Neural cell (in vitro differentiated cells): ENCODE measurements around the gene PPIE. TPM values are rescaled to one million over a fixed set of nuclear protein-coding genes. Genes with fewer than 3 reads are reported as not detected.

Source experiments
- H2AFZ ChIP-seq: fragments of 200-600, 300-800 bp; sonication (generic), shearing (Covaris generic); 2 replicates; pipeline ENCODE4 v1.6.0; 2014; ENCODE audit warnings: low read depth, mild to moderate bottlenecking, antibody characterized with exemption, low read length, moderate library complexity
- H3F3A ChIP-seq: fragments of 200-600 bp; shearing (Covaris generic); 2 replicates; pipeline ENCODE4 v1.6.1; 2016; ENCODE audit warnings: mild to moderate bottlenecking, moderate library complexity, mixed read lengths, antibody characterized with exemption, low read length; ENCODE audit not compliant: insufficient read depth, poor library complexity, severe bottlenecking
- H3K27ac ChIP-seq: fragments of 200-600, 300-800 bp; sonication (generic), shearing (Covaris generic); 2 replicates; pipeline ENCODE4 v1.5.1; 2014; ENCODE audit warnings: mild to moderate bottlenecking, low read length, moderate library complexity
- H3K27me3 ChIP-seq: fragments of 300-800, 200-600 bp; sonication (generic), shearing (Covaris generic); 2 replicates; pipeline ENCODE4 v1.6.0; 2014; ENCODE audit warnings: mild to moderate bottlenecking, low read depth, low read length, moderate library complexity; ENCODE audit not compliant: insufficient read depth
- H3K36me3 ChIP-seq: fragments of 300-800, 200-600 bp; sonication (generic), shearing (Covaris generic); 2 replicates; pipeline ENCODE4 v1.5.1; 2014; ENCODE audit warnings: mild to moderate bottlenecking, antibody characterized with exemption, low read length, moderate library complexity; ENCODE audit not compliant: insufficient read depth
- H3K4me2 ChIP-seq: fragments of 300-800, 200-600 bp; sonication (generic), shearing (Covaris generic); 2 replicates; pipeline ENCODE4 v1.6.0; 2014; ENCODE audit warnings: mild to moderate bottlenecking, low read length
- H3K4me3 ChIP-seq: fragments of 300-800, 200-600 bp; sonication (generic), shearing (Covaris generic); 2 replicates; pipeline ENCODE4 v1.5.1; 2014; ENCODE audit warnings: mild to moderate bottlenecking, low read length, moderate library complexity
- H3K79me2 ChIP-seq: fragments of 200-600 bp; shearing (Covaris generic); replicated peaks from 2 replicates; pipeline ENCODE4 v1.6.0; 2014; ENCODE audit warnings: mild to moderate bottlenecking, low read length, moderate library complexity; ENCODE audit not compliant: insufficient read depth
- H3K9ac ChIP-seq: fragments of 300-800, 200-600 bp; sonication (generic), shearing (Covaris generic); 2 replicates; pipeline ENCODE4 v1.6.1; 2016; ENCODE audit warnings: mild to moderate bottlenecking, low read length, mixed read lengths
- H3K9me2 ChIP-seq: fragments of 200-600 bp; shearing (Covaris generic); 2 replicates; pipeline ENCODE4 v1.6.1; 2016; ENCODE audit warnings: mild to moderate bottlenecking, low read length, mixed read lengths; ENCODE audit not compliant: insufficient read depth
- H3K9me3 ChIP-seq: fragments of 200-600, 300-800 bp; sonication (generic), shearing (Covaris generic); 2 replicates; pipeline ENCODE4 v1.6.1; 2016; ENCODE audit warnings: mild to moderate bottlenecking, mixed run types, low read length, moderate library complexity, mixed read lengths
- H4K20me1 ChIP-seq: fragments of 200-600 bp; shearing (Covaris generic); 2 replicates; pipeline ENCODE4 v1.6.1; 2016; ENCODE audit warnings: mild to moderate bottlenecking, mixed run types; ENCODE audit not compliant: insufficient read depth
- EP300 ChIP-seq: fragments of 450-650 bp; conservative IDR thresholded peaks from 2 replicates; pipeline ENCODE4 v1.6.1; 2014; ENCODE audit warnings: antibody characterized with exemption, mild to moderate bottlenecking, moderate library complexity; ENCODE audit not compliant: poor library complexity, severe bottlenecking
- EZH2 ChIP-seq: fragments of 200-600, 300-800 bp; shearing (Covaris generic), sonication (generic); IDR thresholded peaks from 2 replicates; pipeline ENCODE4 v1.6.1; 2014; ENCODE audit warnings: antibody characterized with exemption, low read length, borderline replicate concordance, mild to moderate bottlenecking; ENCODE audit not compliant: insufficient read depth, poor library complexity, severe bottlenecking
- MXI1 ChIP-seq: fragments of 450-650 bp; conservative IDR thresholded peaks from 2 replicates; pipeline ENCODE4 v1.6.1; 2014; ENCODE audit warnings: antibody characterized with exemption, mild to moderate bottlenecking; ENCODE audit not compliant: poor library complexity, severe bottlenecking
- POLR2AphosphoS5 ChIP-seq: IDR thresholded peaks from 2 replicates; pipeline ENCODE4 v1.6.1; 2012
- RAD21 ChIP-seq: fragments of 450-650 bp; conservative IDR thresholded peaks from 2 replicates; pipeline ENCODE4 v1.6.1; 2014; ENCODE audit warnings: antibody characterized with exemption, mild to moderate bottlenecking, moderate library complexity
- REST ChIP-seq: IDR thresholded peaks from 2 replicates; pipeline ENCODE4 v1.6.1; 2012; ENCODE audit warnings: borderline replicate concordance
- TAF1 ChIP-seq: IDR thresholded peaks from 2 replicates; pipeline ENCODE4 v1.6.1; 2012; ENCODE audit warnings: low read depth
- polyA plus RNA-seq: library from polyadenylated mRNA; depleted of rRNA; stranded (reverse); fragments of >200 nt; gene quantifications from 2 replicates; pipeline ENCODE4 v1.2.3, GENCODE V29; 2014
- TF ChIP-seq, protein P1 (sequence below): fragments of 450-650 bp; IDR thresholded peaks from 2 replicates; pipeline ENCODE4 v1.5.1; 2014; ENCODE audit warnings: antibody characterized with exemption, mild to moderate bottlenecking, moderate library complexity; ENCODE audit not compliant: poor library complexity, severe bottlenecking

PPIE gene
- polyA plus RNA-seq, 1 donor from 2014 or later: 55.9 TPM

- Histone ChIP-seq H3K27me3 (peaks cover 43% of the 10 kb centered on the region), H3K4me2 (peak overlapping the region; percentile 58), H4K20me1 (no peaks in the 10 kb centered on the region), H3F3A (no peaks in the 10 kb centered on the region), H3K27ac (peak overlapping the region; percentile 84), H3K79me2 (peaks cover 5% of the 10 kb centered on the region), H3K9me2 (no peaks in the 10 kb centered on the region), H3K36me3 (no peaks in the 10 kb centered on the region), H3K9ac (peak overlapping the region; percentile 92), H3K9me3 (no peaks in the 10 kb centered on the region), H3K4me3 (peak overlapping the region; percentile 90), H2AFZ (peak overlapping the region; percentile 77)
- TF ChIP-seq MXI1 (peak; percentile 22), REST (no peak), POLR2AphosphoS5 (no peak), RAD21 (no peak)
- TF ChIP-seq, protein P1, sequence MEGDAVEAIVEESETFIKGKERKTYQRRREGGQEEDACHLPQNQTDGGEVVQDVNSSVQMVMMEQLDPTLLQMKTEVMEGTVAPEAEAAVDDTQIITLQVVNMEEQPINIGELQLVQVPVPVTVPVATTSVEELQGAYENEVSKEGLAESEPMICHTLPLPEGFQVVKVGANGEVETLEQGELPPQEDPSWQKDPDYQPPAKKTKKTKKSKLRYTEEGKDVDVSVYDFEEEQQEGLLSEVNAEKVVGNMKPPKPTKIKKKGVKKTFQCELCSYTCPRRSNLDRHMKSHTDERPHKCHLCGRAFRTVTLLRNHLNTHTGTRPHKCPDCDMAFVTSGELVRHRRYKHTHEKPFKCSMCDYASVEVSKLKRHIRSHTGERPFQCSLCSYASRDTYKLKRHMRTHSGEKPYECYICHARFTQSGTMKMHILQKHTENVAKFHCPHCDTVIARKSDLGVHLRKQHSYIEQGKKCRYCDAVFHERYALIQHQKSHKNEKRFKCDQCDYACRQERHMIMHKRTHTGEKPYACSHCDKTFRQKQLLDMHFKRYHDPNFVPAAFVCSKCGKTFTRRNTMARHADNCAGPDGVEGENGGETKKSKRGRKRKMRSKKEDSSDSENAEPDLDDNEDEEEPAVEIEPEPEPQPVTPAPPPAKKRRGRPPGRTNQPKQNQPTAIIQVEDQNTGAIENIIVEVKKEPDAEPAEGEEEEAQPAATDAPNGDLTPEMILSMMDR: no peak
Observed at GRCh38 chr1:39692152-39693074, 46.3 kb upstream of the PPIE start.

GRCh38 chr1:39694026-39694425 is 44.7 kb upstream of the PPIE start:
- H3K4me2 ChIP-seq: no peak overlapping the region
- H3K27me3 ChIP-seq: peaks cover 48% of the 10 kb centered on the region
- no peaks in the 10 kb centered on the region for H4K20me1 ChIP-seq
- H3F3A ChIP-seq: no peaks in the 10 kb centered on the region
- H2AFZ ChIP-seq: no peak overlapping the region
- no peaks in the 10 kb centered on the region for H3K36me3 ChIP-seq
- peaks cover 5% of the 10 kb centered on the region for H3K79me2 ChIP-seq
- H3K9me3 ChIP-seq: peaks cover 3% of the 10 kb centered on the region
- TF ChIP-seq EP300: no peak
- no peak for TF ChIP-seq MXI1
- no peak for TF ChIP-seq TAF1
- no peak for TF ChIP-seq EZH2
- no peak for TF ChIP-seq RAD21
- TF ChIP-seq, protein P1: no peak
- no peak for TF ChIP-seq POLR2AphosphoS5
- H3K9me2 ChIP-seq: no peaks in the 10 kb centered on the region
- H3K27ac ChIP-seq: no peak overlapping the region
- no peak overlapping the region for H3K9ac ChIP-seq
- no peak overlapping the region for H3K4me3 ChIP-seq
